CD14-positive monocyte (primary cell): ENCODE results near the gene SRPRB. TPM values are rescaled to one million over a fixed set of nuclear protein-coding genes. Genes with fewer than 3 reads are reported as not detected.
A peak's percentile ranks its signal among the peaks of the same experiment; 100 is the strongest.

Experiments
- DNase-seq, 3 donors: peaks; one replicate each; pipeline ENCODE4 v3.0.0-alpha.2; 2011 to 2022
- H2AFZ ChIP-seq: 2 replicates; pipeline ENCODE4 v1.6.0; 2012; ENCODE audit warnings: mild to moderate bottlenecking, low read depth, low read length, inconsistent platforms; ENCODE audit not compliant: insufficient read depth, poor library complexity, severe bottlenecking
- H3K27ac ChIP-seq, 2 donors: 1 replicate in 1 of 2; 2 replicates in 1 of 2; pipeline ENCODE4 v1.5.1; 2012 to 2013; ENCODE audit warnings: low read length in 2 of 2, control low read depth in 1 of 2, inconsistent platforms in 1 of 2, low read depth in 1 of 2, mild to moderate bottlenecking in 1 of 2
- H3K27me3 ChIP-seq, 2 donors: one replicate each; pipeline versions ENCODE4 v1.6.0 to v1.6.1; 2011 to 2013; ENCODE audit warnings: low read length in 2 of 2; ENCODE audit not compliant: control insufficient read depth in 2 of 2, insufficient read depth in 2 of 2
- H3K36me3 ChIP-seq, 2 donors: replicated peaks in 1 of 2; 1 replicate in 1 of 2; 2 replicates in 1 of 2; pipeline versions ENCODE4 v1.5.1 to v1.6.1; 2012 to 2013; ENCODE audit warnings: low read length in 2 of 2, control low read depth in 1 of 2, inconsistent platforms in 1 of 2, mild to moderate bottlenecking in 1 of 2; ENCODE audit not compliant: insufficient read depth in 2 of 2, control insufficient read depth in 1 of 2
- H3K4me1 ChIP-seq, 2 donors: 1 replicate in 1 of 2; 2 replicates in 1 of 2; pipeline versions ENCODE4 v1.5.1 to v1.6.1; 2012 to 2013; ENCODE audit warnings: low read length in 2 of 2, control low read depth in 1 of 2, inconsistent platforms in 1 of 2, mild to moderate bottlenecking in 1 of 2, moderate library complexity in 1 of 2; ENCODE audit not compliant: insufficient read depth in 2 of 2, control insufficient read depth in 1 of 2
- H3K4me2 ChIP-seq: replicated peaks from 2 replicates; pipeline ENCODE3; 2012; ENCODE audit warnings: low read length, moderate library complexity, mild to moderate bottlenecking; ENCODE audit not compliant: poor library complexity, severe bottlenecking; ENCODE audit errors: extremely low read depth
- H3K4me3 ChIP-seq, 3 experiments: fragments of 200-600 bp in 1 of 3; sonication (generic) in 1 of 3; replicated peaks in 1 of 3; 1 replicate in 2 of 3; 2 replicates in 1 of 3; pipeline ENCODE4 v1.5.1; 2011 to 2013; ENCODE audit warnings: low read length in 3 of 3, mild to moderate bottlenecking in 3 of 3, control low read depth in 2 of 3, low read depth in 2 of 3, inconsistent platforms in 1 of 3, moderate library complexity in 1 of 3
- H3K79me2 ChIP-seq: 2 replicates; pipeline ENCODE4 v1.6.0; 2012; ENCODE audit warnings: mild to moderate bottlenecking, control low read depth, inconsistent platforms, low read length, moderate library complexity; ENCODE audit not compliant: insufficient read depth
- H3K9ac ChIP-seq: 2 replicates; pipeline ENCODE4 v1.6.0; 2017; ENCODE audit warnings: low read length, mild to moderate bottlenecking; ENCODE audit not compliant: insufficient read depth, poor library complexity, severe bottlenecking
- H3K9me3 ChIP-seq, 2 donors: replicated peaks in 1 of 2; 1 replicate in 1 of 2; 2 replicates in 1 of 2; pipeline versions ENCODE4 v1.5.1 to v1.6.1; 2012 to 2013; ENCODE audit warnings: low read length in 2 of 2, control low read depth in 1 of 2; ENCODE audit not compliant: control insufficient read depth in 1 of 2, insufficient read depth in 1 of 2
- H4K20me1 ChIP-seq: 2 replicates; pipeline ENCODE4 v1.6.0; 2012; ENCODE audit warnings: mild to moderate bottlenecking, low read length, control low read depth, moderate library complexity; ENCODE audit not compliant: insufficient read depth
- H3K27ac Mint-ChIP-seq, 7 donors: one replicate each; pipeline ENCODE4 v1.8.0; 2020; ENCODE audit warnings: mild to moderate bottlenecking in 7 of 7, mixed read lengths in 7 of 7, moderate library complexity in 6 of 7, inconsistent platforms in 2 of 7
- H3K27me3 Mint-ChIP-seq, 3 donors: one replicate each; pipeline ENCODE4 v1.8.0; 2021 to 2022; ENCODE audit warnings: low read depth in 3 of 3, mild to moderate bottlenecking in 3 of 3, mixed read lengths in 3 of 3, moderate library complexity in 3 of 3, inconsistent platforms in 1 of 3
- H3K36me3 Mint-ChIP-seq, 2 donors: one replicate each; pipeline ENCODE4 v1.8.0; 2020; ENCODE audit warnings: mixed read lengths in 2 of 2, inconsistent platforms in 1 of 2, mild to moderate bottlenecking in 1 of 2
- H3K4me1 Mint-ChIP-seq: one replicate; pipeline ENCODE4 v1.8.0; 2020; ENCODE audit warnings: mild to moderate bottlenecking, mixed read lengths
- H3K4me3 Mint-ChIP-seq, 2 donors: one replicate each; pipeline ENCODE4 v1.8.0; 2020; ENCODE audit warnings: mild to moderate bottlenecking in 2 of 2, mixed read lengths in 2 of 2, moderate library complexity in 1 of 2
- H3K9me3 Mint-ChIP-seq, 7 donors: one replicate each; pipeline ENCODE4 v1.8.0; 2020 to 2022; ENCODE audit warnings: mixed read lengths in 7 of 7, mild to moderate bottlenecking in 6 of 7, moderate library complexity in 6 of 7, inconsistent platforms in 2 of 7
- WGBS: methylation state at CpG from one replicate; pipeline ENCODE4 v1.1.5; 2013; ENCODE audit warnings: missing lambda C conversion rate; ENCODE audit not compliant: insufficient coverage; 5-methylcytosine and 5-hydroxymethylcytosine counted together
- intact Hi-C, 2 donors: fragments of 100-400 bp; cut with micrococcal nuclease; formaldehyde crosslinking; loops; one replicate each; pipeline versions ENCODE4 v1.15.0 to v1.15.1; 2023
- polyA plus RNA-seq, 3 donors: library from polyadenylated mRNA; depleted of rRNA in 1 of 3; unstranded in 2 of 3; stranded (reverse) in 1 of 3; fragments of 300-500 nt in 2 of 3; fragments of >200 nt in 1 of 3; fragmentation: Illumina TruSeq in 2 of 3; gene quantifications; 1 replicate in 2 of 3; 2 replicates in 1 of 3; pipeline ENCODE4 v1.2.3, GENCODE V29; 2012 to 2021
- TF ChIP-seq, protein P1 (sequence below): fragments of 200-600 bp; IDR thresholded peaks from one replicate; pipeline ENCODE4 v1.8.0; 2022; ENCODE audit warnings: antibody characterized with exemption, mild to moderate bottlenecking

SRPRB gene
- polyA plus RNA-seq, 3 donors = 6.1 to 30.6 (median 29.9) TPM

DNA sequence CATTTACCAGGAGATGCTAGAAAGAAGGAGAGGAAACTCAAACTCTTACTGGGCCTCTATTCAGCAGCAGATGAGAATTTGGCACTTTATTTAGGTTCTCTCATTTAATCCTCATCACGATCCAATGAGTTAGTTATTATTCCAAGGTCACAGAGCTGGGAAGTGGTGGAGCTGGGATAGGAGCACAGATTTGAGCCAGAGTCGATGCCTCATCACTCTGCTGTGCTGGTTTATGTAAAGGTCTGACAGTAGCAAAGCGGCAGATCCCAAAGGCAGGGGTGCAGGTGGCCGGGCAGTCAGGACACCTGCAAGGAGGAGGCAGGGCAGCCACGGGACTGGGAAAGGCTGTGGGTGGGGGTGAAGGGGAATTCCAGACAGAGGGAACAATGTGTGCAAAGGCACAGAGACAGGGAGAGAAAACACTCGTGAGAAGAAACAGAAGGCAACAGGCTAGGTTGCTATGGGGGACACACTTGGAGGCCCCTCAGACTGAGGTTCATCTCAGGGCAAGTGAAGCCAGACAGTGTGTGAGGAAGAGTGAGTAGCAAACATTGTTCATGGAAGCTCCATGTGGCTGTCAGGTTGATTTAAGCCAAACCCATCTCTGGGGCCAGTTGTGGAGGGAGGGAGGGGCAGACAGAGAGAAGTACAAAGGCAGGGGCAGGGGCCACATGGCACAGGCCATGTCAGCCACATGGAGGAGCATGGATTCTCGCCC lies 63.3 kb downstream of the SRPRB start:
- no peaks in the 10 kb centered on the region for H4K20me1 ChIP-seq
- TF ChIP-seq, protein P1, sequence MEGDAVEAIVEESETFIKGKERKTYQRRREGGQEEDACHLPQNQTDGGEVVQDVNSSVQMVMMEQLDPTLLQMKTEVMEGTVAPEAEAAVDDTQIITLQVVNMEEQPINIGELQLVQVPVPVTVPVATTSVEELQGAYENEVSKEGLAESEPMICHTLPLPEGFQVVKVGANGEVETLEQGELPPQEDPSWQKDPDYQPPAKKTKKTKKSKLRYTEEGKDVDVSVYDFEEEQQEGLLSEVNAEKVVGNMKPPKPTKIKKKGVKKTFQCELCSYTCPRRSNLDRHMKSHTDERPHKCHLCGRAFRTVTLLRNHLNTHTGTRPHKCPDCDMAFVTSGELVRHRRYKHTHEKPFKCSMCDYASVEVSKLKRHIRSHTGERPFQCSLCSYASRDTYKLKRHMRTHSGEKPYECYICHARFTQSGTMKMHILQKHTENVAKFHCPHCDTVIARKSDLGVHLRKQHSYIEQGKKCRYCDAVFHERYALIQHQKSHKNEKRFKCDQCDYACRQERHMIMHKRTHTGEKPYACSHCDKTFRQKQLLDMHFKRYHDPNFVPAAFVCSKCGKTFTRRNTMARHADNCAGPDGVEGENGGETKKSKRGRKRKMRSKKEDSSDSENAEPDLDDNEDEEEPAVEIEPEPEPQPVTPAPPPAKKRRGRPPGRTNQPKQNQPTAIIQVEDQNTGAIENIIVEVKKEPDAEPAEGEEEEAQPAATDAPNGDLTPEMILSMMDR = no peak
- no peak overlapping the region for H3K9ac ChIP-seq
- H3K4me3 Mint-ChIP-seq = no peak overlapping the region
- intact Hi-C loops = no loop called here
- H3K27ac ChIP-seq = no peak overlapping the region
- no peaks in the 10 kb centered on the region for H3K4me1 Mint-ChIP-seq
- H3K36me3 ChIP-seq = no peaks in the 10 kb centered on the region
- H3K4me1 ChIP-seq = no peaks in the 10 kb centered on the region
- no peak for DNase-seq
- no peaks in the 10 kb centered on the region for H3K9me3 ChIP-seq
- no peaks in the 10 kb centered on the region for H3K9me3 Mint-ChIP-seq
- H3K4me2 ChIP-seq = no peak overlapping the region
- H3K4me3 ChIP-seq = no peak overlapping the region
- H3K27ac Mint-ChIP-seq = peak overlapping the region in 1 of 7 donors; percentile 11
- WGBS = 94% methylated on average over 5 of the region's 7 CpGs
- no peaks in the 10 kb centered on the region for H3K36me3 Mint-ChIP-seq
- peaks cover 0 to 4% (median 3%) of the 10 kb centered on the region in 3 donors for H3K27me3 Mint-ChIP-seq
- H2AFZ ChIP-seq = no peak overlapping the region
- H3K27me3 ChIP-seq = no peaks in the 10 kb centered on the region
- H3K79me2 ChIP-seq = no peaks in the 10 kb centered on the region

- H3K4me1 Mint-ChIP-seq = no peaks in the 10 kb centered on the region
- no peak overlapping the region for H3K27ac Mint-ChIP-seq
- Histone ChIP-seq H3K9me3 (no peaks in the 10 kb centered on the region), H3K36me3 (no peaks in the 10 kb centered on the region), H3K79me2 (no peaks in the 10 kb centered on the region), H3K4me3 (no peak overlapping the region), H2AFZ (no peak overlapping the region), H4K20me1 (no peaks in the 10 kb centered on the region), H3K4me1 (no peaks in the 10 kb centered on the region), H3K4me2 (no peak overlapping the region), H3K9ac (no peak overlapping the region), H3K27me3 (no peaks in the 10 kb centered on the region), H3K27ac (no peak overlapping the region)
- WGBS = 92% methylated on average over 3 of the region's 6 CpGs
- no peak for DNase-seq
- H3K4me3 Mint-ChIP-seq = no peak overlapping the region
- H3K27me3 Mint-ChIP-seq = peaks cover 0 to 4% (median 3%) of the 10 kb centered on the region in 3 donors
- intact Hi-C loops = no loop called here
- TF ChIP-seq, protein P1 = no peak
- H3K9me3 Mint-ChIP-seq = no peaks in the 10 kb centered on the region
- no peaks in the 10 kb centered on the region for H3K36me3 Mint-ChIP-seq
Observed at GRCh38 chr3:133869586-133869985, 64.0 kb downstream of the SRPRB start.
